ENCODE measurements around the gene ALPL.

ALPL gene

GRCh38 chr1:21552715-21553114, 43.5 kb downstream of the ALPL start:
- Histone ChIP-seq H3K27ac (ENCODE audit: low read depth, low read length) (no peak overlapping the region), H3K9me3 (ENCODE audit: insufficient read depth, low read depth, low read length) (no peaks in the 10 kb centered on the region), H3K18ac (ENCODE audit: low read length) (no peak overlapping the region), H2BK120ac (ENCODE audit: insufficient read depth, low read length, poor library complexity) (no peak overlapping the region), H3K4me1 (ENCODE audit: control insufficient read depth in 1 of 2, insufficient read depth in 2 of 2, low read length in 2 of 2) (no peaks in the 10 kb centered on the region), H4K8ac (ENCODE audit: low read depth, low read length) (no peak overlapping the region), H2AK5ac (ENCODE audit: low read length) (no peak overlapping the region), H2BK12ac (ENCODE audit: low read length) (no peak overlapping the region), H2BK5ac (ENCODE audit: low read depth, low read length, poor library complexity) (no peak overlapping the region), H3K4ac (ENCODE audit: low read depth, low read length) (no peak overlapping the region), H4K91ac (ENCODE audit: low read depth, low read length) (no peak overlapping the region), H4K12ac (ENCODE audit: low read depth, low read length) (no peak overlapping the region), H2AFZ (ENCODE audit: insufficient read depth, low read length, poor library complexity) (no peak overlapping the region), H3K4me3 (ENCODE audit: low read depth, low read length) (no peak overlapping the region), H3K14ac (ENCODE audit: low read length) (no peak overlapping the region), H3K79me2 (ENCODE audit: control insufficient read depth, insufficient read depth, low read length, poor library complexity) (no peaks in the 10 kb centered on the region), H3K23ac (ENCODE audit: low read length) (no peak overlapping the region), H3K4me2 (ENCODE audit: low read length) (no peak overlapping the region), H3K27me3 (ENCODE audit: insufficient read depth, low read length) (no peaks in the 10 kb centered on the region), H3K9ac (ENCODE audit: low read length) (no peak overlapping the region), H3K36me3 (ENCODE audit: control insufficient read depth in 1 of 2, insufficient read depth in 2 of 2, low read length in 2 of 2) (no peaks in the 10 kb centered on the region), H3K79me1 (ENCODE audit: low read length) (no peaks in the 10 kb centered on the region)
- peak; percentile 50 to 69 for DNase-seq
- no CpG with 5 or more reads among the region's 1 CpG for whole genome bisulfite sequencing (ENCODE audit: extremely low coverage, insufficient coverage, insufficient read length)

- Histone ChIP-seq H3K36me3 (ENCODE audit: control insufficient read depth in 1 of 2, insufficient read depth in 2 of 2, low read length in 2 of 2) (no peaks in the 10 kb centered on the region), H3K27ac (ENCODE audit: low read depth, low read length) (no peak overlapping the region), H4K12ac (ENCODE audit: low read depth, low read length) (no peak overlapping the region), H3K9ac (ENCODE audit: low read length) (no peak overlapping the region), H4K91ac (ENCODE audit: low read depth, low read length) (no peak overlapping the region), H2AFZ (ENCODE audit: insufficient read depth, low read length, poor library complexity) (no peak overlapping the region), H3K4me3 (ENCODE audit: low read depth, low read length) (no peak overlapping the region), H3K79me1 (ENCODE audit: low read length) (no peaks in the 10 kb centered on the region), H3K9me3 (ENCODE audit: insufficient read depth, low read depth, low read length) (no peaks in the 10 kb centered on the region), H3K79me2 (ENCODE audit: control insufficient read depth, insufficient read depth, low read length, poor library complexity) (no peaks in the 10 kb centered on the region), H3K27me3 (ENCODE audit: insufficient read depth, low read length) (no peaks in the 10 kb centered on the region), H3K4me1 (ENCODE audit: control insufficient read depth in 1 of 2, insufficient read depth in 2 of 2, low read length in 2 of 2) (no peaks in the 10 kb centered on the region), H3K18ac (ENCODE audit: low read length) (no peak overlapping the region), H2BK120ac (ENCODE audit: insufficient read depth, low read length, poor library complexity) (no peak overlapping the region), H3K4me2 (ENCODE audit: low read length) (no peak overlapping the region), H4K8ac (ENCODE audit: low read depth, low read length) (no peak overlapping the region), H3K23ac (ENCODE audit: low read length) (no peak overlapping the region), H2BK5ac (ENCODE audit: low read depth, low read length, poor library complexity) (no peak overlapping the region), H3K4ac (ENCODE audit: low read depth, low read length) (no peak overlapping the region), H3K14ac (ENCODE audit: low read length) (no peak overlapping the region), H2AK5ac (ENCODE audit: low read length) (no peak overlapping the region), H2BK12ac (ENCODE audit: low read length) (no peak overlapping the region)
- DNase-seq, result no peak
- no CpG with 5 or more reads among the region's 8 CpGs for WGBS (ENCODE audit: extremely low coverage, insufficient coverage, insufficient read length)
Observed at GRCh38 chr1:21553116-21553926, 44.1 kb downstream of the ALPL start.

GRCh38 chr1:21559788-21560567, 50.8 kb downstream of the ALPL start:
- WGBS (ENCODE audit: extremely low coverage, insufficient coverage, insufficient read length), result no CpG with 5 or more reads among the region's 5 CpGs
- no peak overlapping the region for H4K8ac ChIP-seq (ENCODE audit: low read depth, low read length)
- no peaks in the 10 kb centered on the region for H3K9me3 ChIP-seq (ENCODE audit: insufficient read depth, low read depth, low read length)
- no peak overlapping the region for H3K9ac ChIP-seq (ENCODE audit: low read length)
- H3K36me3 ChIP-seq (ENCODE audit: control insufficient read depth in 1 of 2, insufficient read depth in 2 of 2, low read length in 2 of 2), result no peaks in the 10 kb centered on the region
- H3K4ac ChIP-seq (ENCODE audit: low read depth, low read length), result no peak overlapping the region
- no peaks in the 10 kb centered on the region for H3K79me1 ChIP-seq (ENCODE audit: low read length)
- H2BK5ac ChIP-seq (ENCODE audit: low read depth, low read length, poor library complexity), result no peak overlapping the region
- H2BK120ac ChIP-seq (ENCODE audit: insufficient read depth, low read length, poor library complexity), result no peak overlapping the region
- no peak overlapping the region for H3K4me3 ChIP-seq (ENCODE audit: low read depth, low read length)
- no peak overlapping the region for H3K18ac ChIP-seq (ENCODE audit: low read length)
- H3K79me2 ChIP-seq (ENCODE audit: control insufficient read depth, insufficient read depth, low read length, poor library complexity), result no peaks in the 10 kb centered on the region
- no peak overlapping the region for H4K91ac ChIP-seq (ENCODE audit: low read depth, low read length)
- no peaks in the 10 kb centered on the region for H3K4me1 ChIP-seq (ENCODE audit: control insufficient read depth in 1 of 2, insufficient read depth in 2 of 2, low read length in 2 of 2)
- H3K27me3 ChIP-seq (ENCODE audit: insufficient read depth, low read length), result no peaks in the 10 kb centered on the region
- no peak overlapping the region for H2AFZ ChIP-seq (ENCODE audit: insufficient read depth, low read length, poor library complexity)
- H3K4me2 ChIP-seq (ENCODE audit: low read length), result no peak overlapping the region
- no peak overlapping the region for H2AK5ac ChIP-seq (ENCODE audit: low read length)
- H2BK12ac ChIP-seq (ENCODE audit: low read length), result no peak overlapping the region
- H3K14ac ChIP-seq (ENCODE audit: low read length), result no peak overlapping the region
- DNase-seq, result no peak
- H4K12ac ChIP-seq (ENCODE audit: low read depth, low read length), result no peak overlapping the region
- no peak overlapping the region for H3K23ac ChIP-seq (ENCODE audit: low read length)
- H3K27ac ChIP-seq (ENCODE audit: low read depth, low read length), result no peak overlapping the region

- WGBS (ENCODE audit: extremely low coverage, insufficient coverage, insufficient read length), result no CpG with 5 or more reads among the region's 12 CpGs
- no peak overlapping the region for H3K27ac ChIP-seq (ENCODE audit: low read depth, low read length)
- no peak overlapping the region for H4K12ac ChIP-seq (ENCODE audit: low read depth, low read length)
Observed at GRCh38 chr1:21560916-21561638, 51.9 kb downstream of the ALPL start.

More at GRCh38 chr1:21560916-21561638, 51.9 kb downstream of the ALPL start:
- Histone ChIP-seq H2BK5ac (ENCODE audit: low read depth, low read length, poor library complexity) (no peak overlapping the region), H3K4me2 (ENCODE audit: low read length) (no peak overlapping the region), H3K79me1 (ENCODE audit: low read length) (no peaks in the 10 kb centered on the region), H3K79me2 (ENCODE audit: control insufficient read depth, insufficient read depth, low read length, poor library complexity) (no peaks in the 10 kb centered on the region), H3K23ac (ENCODE audit: low read length) (no peak overlapping the region), H3K4ac (ENCODE audit: low read depth, low read length) (no peak overlapping the region), H3K9ac (ENCODE audit: low read length) (no peak overlapping the region), H3K18ac (ENCODE audit: low read length) (no peak overlapping the region), H2AFZ (ENCODE audit: insufficient read depth, low read length, poor library complexity) (no peak overlapping the region), H3K4me1 (ENCODE audit: control insufficient read depth in 1 of 2, insufficient read depth in 2 of 2, low read length in 2 of 2) (no peaks in the 10 kb centered on the region), H3K9me3 (ENCODE audit: insufficient read depth, low read depth, low read length) (no peaks in the 10 kb centered on the region), H2BK12ac (ENCODE audit: low read length) (no peak overlapping the region), H3K27me3 (ENCODE audit: insufficient read depth, low read length) (no peaks in the 10 kb centered on the region), H3K36me3 (ENCODE audit: control insufficient read depth in 1 of 2, insufficient read depth in 2 of 2, low read length in 2 of 2) (no peaks in the 10 kb centered on the region), H3K14ac (ENCODE audit: low read length) (no peak overlapping the region), H4K91ac (ENCODE audit: low read depth, low read length) (no peak overlapping the region), H4K8ac (ENCODE audit: low read depth, low read length) (no peak overlapping the region), H2AK5ac (ENCODE audit: low read length) (no peak overlapping the region), H2BK120ac (ENCODE audit: insufficient read depth, low read length, poor library complexity) (no peak overlapping the region), H3K4me3 (ENCODE audit: low read depth, low read length) (no peak overlapping the region)
- no peak for DNase-seq
